Measurements from ENCODE around the gene NSG2. TPM values are rescaled to one million over a fixed set of nuclear protein-coding genes. Genes with fewer than 3 reads are reported as not detected.

Gene NSG2
- total RNA-seq, 1 experiment from 2014 or later: not detected

GRCh38 chr5:174149989-174150388, 104.5 kb downstream of the NSG2 start:
- H3K79me2 ChIP-seq (ENCODE audit: insufficient read depth, low read length): no peaks in the 10 kb centered on the region
- H3K23ac ChIP-seq (ENCODE audit: insufficient read length, low read depth, low read length): no peak overlapping the region
- H3K14ac ChIP-seq (ENCODE audit: insufficient read depth, low read length): no peak overlapping the region
- no peaks in the 10 kb centered on the region for H3K79me1 ChIP-seq (ENCODE audit: insufficient read depth, low read depth, low read length, poor library complexity, severe bottlenecking)
- no peak overlapping the region for H3K4ac ChIP-seq (ENCODE audit: low read depth, low read length)
- no peaks in the 10 kb centered on the region for H3K27me3 ChIP-seq (ENCODE audit: insufficient read depth, low read length)
- no peak overlapping the region for H3K4me2 ChIP-seq (ENCODE audit: insufficient read depth, insufficient read length, low read length)
- H3K18ac ChIP-seq (ENCODE audit: insufficient read length, low read depth, low read length): no peak overlapping the region
- H3K4me1 Mint-ChIP-seq: no peaks in the 10 kb centered on the region
- H3K4me3 Mint-ChIP-seq: no peak overlapping the region
- peaks cover 4 to 6% of the 10 kb centered on the region in 2 experiments; a peak in 2 of 5 replicates for H3K9me3 Mint-ChIP-seq
- H3K9ac ChIP-seq (ENCODE audit: extremely low read depth, insufficient read length, low read length): no peak overlapping the region
- no peak for DNase-seq
- no peak overlapping the region for H2BK15ac ChIP-seq (ENCODE audit: low read depth, low read length)
- no peaks in the 10 kb centered on the region for H3K23me2 ChIP-seq (ENCODE audit: insufficient read length, low read depth, low read length, poor library complexity, severe bottlenecking)
- no peak overlapping the region for H3K27ac Mint-ChIP-seq
- peaks cover 0 to 6% (median 0%) of the 10 kb centered on the region in 3 experiments; a peak in 2 of 7 replicates for H3K36me3 Mint-ChIP-seq (ENCODE audit: insufficient read depth in 1 of 3, low read depth in 3 of 3)
- H3K9me3 ChIP-seq (ENCODE audit: control insufficient read depth, low read depth, low read length): no peaks in the 10 kb centered on the region
- H3K4me1 ChIP-seq (ENCODE audit: insufficient read depth, low read length): no peaks in the 10 kb centered on the region
- no peak overlapping the region for H3K56ac ChIP-seq (ENCODE audit: insufficient read length, low read depth, low read length)
- H2BK120ac ChIP-seq (ENCODE audit: low read depth, low read length, poor library complexity, severe bottlenecking): no peak overlapping the region
- WGBS (ENCODE audit: extremely low coverage, insufficient read length, low lambda C conversion rate): no CpG with 5 or more reads among the region's 6 CpGs
- no peak for TF ChIP-seq CTCF (conservative IDR thresholded peaks at IDR 0.05)
- H4K20me1 ChIP-seq (ENCODE audit: control insufficient read depth, insufficient read depth, insufficient read length): no peaks in the 10 kb centered on the region
- no peak overlapping the region for H2AK5ac ChIP-seq (ENCODE audit: insufficient read length, low read length)
- H4K5ac ChIP-seq (ENCODE audit: insufficient read length, low read depth, low read length): no peak overlapping the region
- no peak overlapping the region for H3K27ac ChIP-seq (ENCODE audit: insufficient read length, low read depth, low read length)
- H4K8ac ChIP-seq (replicated peaks; ENCODE audit: insufficient read length, low read depth, low read length): no peak overlapping the region
- no peak overlapping the region for H3T11ph ChIP-seq (ENCODE audit: low read length)
- no peak overlapping the region for H2BK12ac ChIP-seq (ENCODE audit: insufficient read length, low read depth, low read length)
- H2BK5ac ChIP-seq (ENCODE audit: insufficient read length, low read length): no peak overlapping the region
- peaks cover 43% of the 10 kb centered on the region for H3K27me3 Mint-ChIP-seq (ENCODE audit: low read depth)
- no peak overlapping the region for H2AFZ ChIP-seq (ENCODE audit: low read length)
- no peak overlapping the region for H2BK20ac ChIP-seq (ENCODE audit: low read depth, low read length, poor library complexity, severe bottlenecking)
- H4K91ac ChIP-seq (ENCODE audit: insufficient read length, low read depth, low read length): no peak overlapping the region
